H1 (cell line): Measurements from ENCODE around the gene PHKG2. TPM values are rescaled to one million over a fixed set of nuclear protein-coding genes. Genes with fewer than 3 reads are reported as not detected.

Source experiments
- CTCF ChIA-PET: fragments of 300-600 bp; sonication (Branson Sonifier 250); formaldehyde crosslinking; loops from one replicate; lab custom pipeline; 2021; ENCODE audit not compliant: partially characterized antibody; lab: Charles Lee
- POLR2A ChIA-PET: fragments of 300-600 bp; sonication (Branson Sonifier 250); formaldehyde crosslinking; loops from one replicate; lab custom pipeline; 2021; ENCODE audit warnings: inconsistent platforms; ENCODE audit not compliant: partially characterized antibody; lab: Charles Lee
- DNase-seq, 2 experiments: peaks; one replicate each; pipeline versions ENCODE4 v3.0.0 to v3.0.0-alpha.2; 2010 to 2022; ENCODE audit warnings: low spot score in 2 of 2, low read depth in 1 of 2, mixed read lengths in 1 of 2
- FAIRE-seq: peaks from 2 replicates; lab custom pipeline; 2011; peaks lifted over from hg19 to GRCh38; lab: Jason Lieb, UNC
- H2AFZ ChIP-seq: 2 replicates; pipeline ENCODE4 v1.8.1; 2012; ENCODE audit warnings: low read length, inconsistent platforms
- H2AK5ac ChIP-seq: 2 replicates; pipeline ENCODE4 v1.6.1; 2013; ENCODE audit warnings: low read depth, low read length
- H2BK120ac ChIP-seq: replicated peaks from 2 replicates; pipeline ENCODE3; 2013; ENCODE audit warnings: low read depth, low read length, inconsistent platforms
- H2BK12ac ChIP-seq: 2 replicates; pipeline ENCODE4 v1.6.1; 2013; ENCODE audit warnings: low read depth, low read length
- H2BK15ac ChIP-seq: 2 replicates; pipeline ENCODE4 v1.6.1; 2013; ENCODE audit warnings: low read length
- H2BK20ac ChIP-seq: 2 replicates; pipeline ENCODE4 v1.6.1; 2013; ENCODE audit warnings: low read length
- H2BK5ac ChIP-seq: 2 replicates; pipeline ENCODE4 v1.6.1; 2013; ENCODE audit warnings: low read depth, low read length
- H3K14ac ChIP-seq: 2 replicates; pipeline ENCODE4 v1.6.1; 2013; ENCODE audit warnings: inconsistent platforms; ENCODE audit not compliant: insufficient read length
- H3K18ac ChIP-seq: 2 replicates; pipeline ENCODE4 v1.6.1; 2013; ENCODE audit warnings: low read length; ENCODE audit errors: extremely low read depth
- H3K23ac ChIP-seq: 2 replicates; pipeline ENCODE4 v1.6.1; 2013; ENCODE audit warnings: inconsistent platforms; ENCODE audit not compliant: insufficient read length
- H3K23me2 ChIP-seq: 2 replicates; pipeline ENCODE4 v1.6.1; 2013; ENCODE audit warnings: low read depth, low read length
- H3K27ac ChIP-seq: 2 replicates; pipeline ENCODE4 v1.6.1; 2011; ENCODE audit warnings: low read depth, low read length, inconsistent platforms
- H3K27me3 ChIP-seq, 4 experiments: replicated peaks in 1 of 4; 1 replicate in 1 of 4; 2 replicates in 3 of 4; pipeline versions ENCODE4 v1.6.1 to v1.8.1; 2011 to 2013; ENCODE audit warnings: low read length in 3 of 4, mild to moderate bottlenecking in 3 of 4, inconsistent platforms in 2 of 4, mixed read lengths in 2 of 4, moderate library complexity in 1 of 4; ENCODE audit not compliant: control insufficient read depth in 3 of 4, insufficient read depth in 3 of 4; ENCODE audit errors: extremely low read depth in 1 of 4
- H3K36me3 ChIP-seq, 4 experiments: 2 replicates each; pipeline versions ENCODE4 v1.6.1 to v1.8.1; 2011 to 2013; ENCODE audit warnings: mild to moderate bottlenecking in 4 of 4, low read length in 3 of 4, moderate library complexity in 2 of 4, control low read depth in 1 of 4, inconsistent platforms in 1 of 4; ENCODE audit not compliant: insufficient read depth in 4 of 4, control insufficient read depth in 2 of 4
- H3K4ac ChIP-seq: replicated peaks from 2 replicates; pipeline ENCODE3; 2013; ENCODE audit warnings: low read length, low read depth, mixed read lengths, inconsistent platforms; ENCODE audit not compliant: insufficient read length
- H3K4me1 ChIP-seq, 4 experiments: replicated peaks in 1 of 4; 1 replicate in 1 of 4; 2 replicates in 3 of 4; pipeline versions ENCODE4 v1.6.1 to v1.8.1; 2011 to 2013; ENCODE audit warnings: low read length in 3 of 4, inconsistent platforms in 2 of 4, mixed read lengths in 1 of 4; ENCODE audit not compliant: insufficient read depth in 4 of 4, control insufficient read depth in 3 of 4
- H3K4me2 ChIP-seq, 2 experiments: 2 replicates each; pipeline versions ENCODE4 v1.6.1 to v1.8.1; 2011 to 2013; ENCODE audit warnings: low read depth in 2 of 2, low read length in 2 of 2, control low read depth in 1 of 2, inconsistent platforms in 1 of 2, mild to moderate bottlenecking in 1 of 2; ENCODE audit not compliant: insufficient read depth in 1 of 2
- H3K4me3 ChIP-seq, 4 experiments: fragments of 200-600, 300-600 bp in 1 of 4; sonication (generic), shearing (Covaris generic), sonication (Bioruptor Twin) in 1 of 4; 2 replicates each; pipeline versions ENCODE4 v1.5.1 to v1.8.1; 2011 to 2016; ENCODE audit warnings: low read length in 4 of 4, low read depth in 3 of 4, control low read depth in 2 of 4, inconsistent platforms in 2 of 4, mild to moderate bottlenecking in 2 of 4, mixed read lengths in 1 of 4, moderate library complexity in 1 of 4; ENCODE audit not compliant: insufficient read depth in 2 of 4; ENCODE audit errors: extremely low read depth in 1 of 4
- H3K56ac ChIP-seq: replicated peaks from 2 replicates; pipeline ENCODE3; 2013; ENCODE audit warnings: low read depth, mild to moderate bottlenecking, mixed read lengths, low read length, inconsistent platforms; ENCODE audit not compliant: insufficient read length
- H3K79me1 ChIP-seq: 2 replicates; pipeline ENCODE4 v1.6.1; 2013; ENCODE audit warnings: low read depth, low read length, control low read depth
- H3K79me2 ChIP-seq, 2 experiments: 2 replicates each; pipeline versions ENCODE4 v1.6.1 to v1.8.1; 2012 to 2013; ENCODE audit warnings: low read length in 2 of 2, mild to moderate bottlenecking in 2 of 2, inconsistent platforms in 1 of 2; ENCODE audit not compliant: insufficient read depth in 2 of 2, control insufficient read depth in 1 of 2
- H3K9ac ChIP-seq, 4 experiments: replicated peaks in 1 of 4; 1 replicate in 1 of 4; 2 replicates in 3 of 4; pipeline versions ENCODE4 v1.6.1 to v1.8.1; 2011 to 2013; ENCODE audit warnings: low read depth in 3 of 4, low read length in 3 of 4, control low read depth in 2 of 4, mild to moderate bottlenecking in 2 of 4, moderate library complexity in 2 of 4, inconsistent platforms in 1 of 4; ENCODE audit errors: extremely low read depth in 1 of 4
- H3K9me3 ChIP-seq, 2 experiments: 2 replicates each; pipeline versions ENCODE4 v1.6.1 to v1.8.1; 2012 to 2013; ENCODE audit warnings: mild to moderate bottlenecking in 2 of 2, moderate library complexity in 2 of 2, control low read depth in 1 of 2, inconsistent platforms in 1 of 2, low read depth in 1 of 2, low read length in 1 of 2, mixed read lengths in 1 of 2; ENCODE audit not compliant: insufficient read depth in 2 of 2
- H4K20me1 ChIP-seq, 2 experiments: replicated peaks in 1 of 2; 2 replicates each; pipeline versions ENCODE3 to v1.8.1; 2011 to 2013; ENCODE audit warnings: inconsistent platforms in 2 of 2, low read length in 2 of 2, mild to moderate bottlenecking in 1 of 2; ENCODE audit not compliant: insufficient read depth in 2 of 2, control insufficient read depth in 1 of 2
- H4K5ac ChIP-seq: 2 replicates; pipeline ENCODE4 v1.6.1; 2013; ENCODE audit warnings: low read length, low read depth, mixed read lengths, inconsistent platforms; ENCODE audit not compliant: insufficient read length
- H4K8ac ChIP-seq: 2 replicates; pipeline ENCODE4 v1.8.0; 2013; ENCODE audit warnings: mild to moderate bottlenecking, moderate library complexity, low read length, inconsistent platforms; ENCODE audit not compliant: insufficient read depth; ENCODE audit errors: extremely low read depth
- H4K91ac ChIP-seq: replicated peaks from 2 replicates; pipeline ENCODE3; 2013; ENCODE audit warnings: low read length, mixed read lengths, inconsistent platforms; ENCODE audit not compliant: insufficient read length
- CREB1 ChIP-seq: IDR thresholded peaks from 2 replicates; pipeline ENCODE4 v1.6.1; 2012; ENCODE audit warnings: inconsistent platforms
- E2F6 ChIP-seq: IDR thresholded peaks from 2 replicates; pipeline ENCODE4 v1.6.1; 2012; ENCODE audit warnings: inconsistent platforms
- EP300 ChIP-seq, 2 experiments: IDR thresholded peaks; 1 replicate in 1 of 2; 2 replicates in 1 of 2; pipeline ENCODE4 v1.6.1; 2011 to 2012; ENCODE audit warnings: low read depth in 2 of 2, low read length in 2 of 2, mild to moderate bottlenecking in 2 of 2, borderline replicate concordance in 1 of 2, inconsistent platforms in 1 of 2, moderate library complexity in 1 of 2
- HDAC6 ChIP-seq: IDR thresholded peaks from one replicate; pipeline ENCODE4 v1.7.1; 2012; ENCODE audit warnings: low read depth, mild to moderate bottlenecking, inconsistent platforms, low read length, moderate library complexity
- NRF1 ChIP-seq: IDR thresholded peaks from 2 replicates; pipeline ENCODE4 v1.6.1; 2011; ENCODE audit warnings: mild to moderate bottlenecking, low read depth, low read length, improper control_type of control experiment
- POLR2A ChIP-seq, 2 experiments: IDR thresholded peaks; 1 replicate in 1 of 2; 2 replicates in 1 of 2; pipeline ENCODE4 v1.6.1; 2011; ENCODE audit warnings: low read depth in 2 of 2, low read length in 2 of 2, mild to moderate bottlenecking in 2 of 2; ENCODE audit errors: control extremely low read depth in 1 of 2
- TAF7 ChIP-seq: optimal IDR thresholded peaks from 2 replicates; pipeline ENCODE3; 2011; ENCODE audit warnings: low read depth, mild to moderate bottlenecking, inconsistent platforms, low read length, moderate library complexity, borderline replicate concordance
- WGBS, 2 experiments: shearing (Covaris generic) in 1 of 2; methylation state at CpG; one replicate each; pipeline versions ENCODE4 v1.1.6 to v1.1.7; 2013 to 2015; ENCODE audit warnings: low lambda C conversion rate in 2 of 2, mixed read lengths in 2 of 2, inconsistent platforms in 1 of 2, low coverage in 1 of 2, missing lambda C conversion rate in 1 of 2; ENCODE audit not compliant: insufficient replicate concordance in 2 of 2, insufficient coverage in 1 of 2, insufficient read length in 1 of 2; ENCODE audit errors: extremely low coverage in 1 of 2, missing lambda C conversion rate in 1 of 2; 5-methylcytosine and 5-hydroxymethylcytosine counted together
- polyA plus RNA-seq, 7 experiments: library from polyadenylated mRNA; depleted of rRNA in 3 of 7; stranded (reverse) in 5 of 7; unstranded in 2 of 7; fragments of >200 nt in 5 of 7; fragments of 200-250 nt in 2 of 7; gene quantifications; 1 replicate in 5 of 7; 2 replicates in 1 of 7; 4 replicates in 1 of 7; pipeline versions ENCODE4 v1.2.1 to v1.2.3, GENCODE V29; 2011 to 2013; ENCODE audit warnings: missing spikeins in 2 of 7, mixed read lengths in 2 of 7
- total RNA-seq: library from RNA; stranded (reverse); fragmentation: NEBNext Ultra II Directional; extraction: Animal tissue kit (Norgen Biotek cat#: 25700); gene quantifications from 2 replicates; pipeline ENCODE4 v1.2.1, GENCODE V29; 2021

The PHKG2 gene
- total and polyA plus RNA-seq, 2 of the 8 experiments (the other 6 are each of a cell fraction or from before 2014, with no cell fraction given), result 36.0 to 53.4 TPM

GRCh38 chr16:30745082-30745481 is 3.1 kb upstream of the PHKG2 start:
- H2BK20ac ChIP-seq, result no peak overlapping the region
- H2AFZ ChIP-seq, result no peak overlapping the region
- peaks cover under 1% of the 10 kb centered on the region; the same call in 1 of the 2 replicates for H3K79me1 ChIP-seq
- no peak overlapping the region for H3K4me2 ChIP-seq
- no peak overlapping the region for H2BK15ac ChIP-seq
- H4K5ac ChIP-seq, result no peak overlapping the region
- H2BK5ac ChIP-seq, result no peak overlapping the region
- no peak overlapping the region for H3K27ac ChIP-seq
- H2AK5ac ChIP-seq, result no peak overlapping the region
- no peak overlapping the region for H4K8ac ChIP-seq
- peaks cover 5% of the 10 kb centered on the region; the same call in 1 of the 2 replicates for H3K23me2 ChIP-seq
- no peak overlapping the region for H2BK120ac ChIP-seq
- ChIA-PET CTCF (no interaction called here), POLR2A (interaction anchor here (0.9 to 1.9 kb wide), 4 partner anchors 14 to 33 kb away, joined by 3 to 6 read pairs (median 4); no protein-coding TSS in a partner anchor)
- peaks cover 0 to 18% (median 2%) of the 10 kb centered on the region in 4 experiments; a peak in 5 of 8 replicates for H3K36me3 ChIP-seq
- peaks cover 0 to 6% (median under 1%) of the 10 kb centered on the region in 4 experiments; a peak in 3 of 7 replicates for H3K4me1 ChIP-seq
- H3K27me3 ChIP-seq, result no peaks in the 10 kb centered on the region
- no peak overlapping the region for H3K4ac ChIP-seq
- no peak overlapping the region for H4K91ac ChIP-seq
- H3K79me2 ChIP-seq, result peaks cover 0 to 8% of the 10 kb centered on the region in 2 experiments; a peak in 2 of 4 replicates
- no peak overlapping the region for H3K56ac ChIP-seq
- no peak for DNase-seq
- no peak overlapping the region for H3K23ac ChIP-seq
- no peak for FAIRE-seq
- H3K9ac ChIP-seq, result no peak overlapping the region
- TF ChIP-seq EP300 (IDR thresholded peaks at IDR 0.05; ENCODE audit: borderline replicate concordance in 1 of 2, low read depth in 2 of 2, low read length in 2 of 2) (no peak), E2F6 (no peak), CREB1 (no peak), HDAC6 (no peak), POLR2A (IDR thresholded peaks at IDR 0.05; ENCODE audit: control extremely low read depth in 1 of 2, low read depth in 2 of 2, low read length in 2 of 2) (0 out of 3 replicates have a peak, but pooled peaks of 1 of the 2 experiments have one; percentile 17), TAF7 (no peak), NRF1 (no peak)
- TF ChIP-seq, all 59 proteins: peak for 1
- Histone ChIP-seq H3K14ac (no peak overlapping the region), H2BK12ac (no peak overlapping the region), H4K20me1 (peaks cover 2 to 6% of the 10 kb centered on the region in 2 experiments), H3K18ac (no peak overlapping the region), H3K9me3 (no peaks in the 10 kb centered on the region), H3K4me3 (no peak overlapping the region)
- WGBS, 2 experiments, result 81% methylated on average over 2 of the region's 2 CpGs; no CpG with 5 or more reads in 1 of the 2 experiments
